ENCODE results near the gene MTA3. TPM values are rescaled to one million over a fixed set of nuclear protein-coding genes. Genes with fewer than 3 reads are reported as not detected.

MTA3 gene
- total and polyA plus RNA-seq, 10 donors: 11.6 to 42.9 (median 28.5) TPM

- TF ChIP-seq, protein P1, sequence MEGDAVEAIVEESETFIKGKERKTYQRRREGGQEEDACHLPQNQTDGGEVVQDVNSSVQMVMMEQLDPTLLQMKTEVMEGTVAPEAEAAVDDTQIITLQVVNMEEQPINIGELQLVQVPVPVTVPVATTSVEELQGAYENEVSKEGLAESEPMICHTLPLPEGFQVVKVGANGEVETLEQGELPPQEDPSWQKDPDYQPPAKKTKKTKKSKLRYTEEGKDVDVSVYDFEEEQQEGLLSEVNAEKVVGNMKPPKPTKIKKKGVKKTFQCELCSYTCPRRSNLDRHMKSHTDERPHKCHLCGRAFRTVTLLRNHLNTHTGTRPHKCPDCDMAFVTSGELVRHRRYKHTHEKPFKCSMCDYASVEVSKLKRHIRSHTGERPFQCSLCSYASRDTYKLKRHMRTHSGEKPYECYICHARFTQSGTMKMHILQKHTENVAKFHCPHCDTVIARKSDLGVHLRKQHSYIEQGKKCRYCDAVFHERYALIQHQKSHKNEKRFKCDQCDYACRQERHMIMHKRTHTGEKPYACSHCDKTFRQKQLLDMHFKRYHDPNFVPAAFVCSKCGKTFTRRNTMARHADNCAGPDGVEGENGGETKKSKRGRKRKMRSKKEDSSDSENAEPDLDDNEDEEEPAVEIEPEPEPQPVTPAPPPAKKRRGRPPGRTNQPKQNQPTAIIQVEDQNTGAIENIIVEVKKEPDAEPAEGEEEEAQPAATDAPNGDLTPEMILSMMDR (IDR thresholded peaks at IDR 0.05 in 8 of 11, conservative IDR thresholded peaks at IDR 0.05 in 3 of 11): no peak
- TF ChIP-seq POLR2A (IDR thresholded peaks at IDR 0.05) (no peak), POLR2AphosphoS5 (IDR thresholded peaks at IDR 0.05) (no peak)
- Histone ChIP-seq H3K27me3 (replicated peaks in 1 of 7) (no peaks in the 10 kb centered on the region), H3K9me3 (no peaks in the 10 kb centered on the region), H3K4me3 (no peak overlapping the region), H3K4me1 (peaks cover 0 to 40% (median 0%) of the 10 kb centered on the region in 6 donors), H3K36me3 (peaks cover 0 to 12% (median 0%) of the 10 kb centered on the region in 6 donors), H3K27ac (peak overlapping the region in 2 of 8 donors; percentile 66 to 82)
- no peak for DNase-seq
- intact Hi-C loops (cut with DNase I; ENCODE audit: low total_unique reads): no loop called here
- 85 to 94% (median 90%) methylated on average over 1 to 2 of the region's 2 CpGs for WGBS, 5 donors
Measured at GRCh38 chr2:42764901-42765300, 196.5 kb downstream of the MTA3 start.

DNA sequence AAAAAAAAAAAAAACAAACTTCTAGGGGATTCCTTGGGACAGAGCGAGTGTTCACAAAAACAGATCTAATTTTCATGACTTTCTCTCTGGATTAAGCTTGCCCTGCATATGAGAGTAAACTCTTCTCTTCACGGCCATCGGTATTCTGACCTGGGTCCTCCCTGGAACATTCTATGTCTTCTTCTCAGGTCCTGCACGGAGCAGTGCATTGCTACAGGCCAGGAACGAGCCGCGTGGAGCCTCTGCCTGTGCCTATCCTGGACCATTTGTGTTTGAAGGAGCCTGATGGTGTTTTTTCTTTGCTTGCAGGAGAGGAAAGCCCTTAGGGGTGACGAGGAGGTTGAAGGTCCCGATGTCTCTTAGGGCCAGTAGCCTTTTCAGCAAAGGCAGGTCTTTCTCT lies 197.3 kb downstream of the MTA3 start:
- no peaks in the 10 kb centered on the region for H3K9me3 ChIP-seq
- 95 to 98% (median 96%) methylated on average over 9 of the region's 9 CpGs for WGBS, 5 donors

GRCh38 chr2:42767080-42767898 lies 198.9 kb downstream of the MTA3 start:
- Histone ChIP-seq H3K4me3 (no peak overlapping the region), H3K4me1 (peaks cover 0 to 40% (median 0%) of the 10 kb centered on the region in 6 donors), H3K27ac (no peak overlapping the region), H3K27me3 (replicated peaks in 1 of 7) (no peaks in the 10 kb centered on the region), H3K9me3 (no peaks in the 10 kb centered on the region), H3K36me3 (peaks cover 0 to 12% (median 0%) of the 10 kb centered on the region in 6 donors)
- intact Hi-C loops (cut with DNase I; ENCODE audit: low total_unique reads): no loop called here
- WGBS, 5 donors: 90 to 92% (median 91%) methylated on average over 9 to 16 of the region's 16 CpGs
- no peak for DNase-seq
- no peak for TF ChIP-seq POLR2A (IDR thresholded peaks at IDR 0.05)
- no peak for TF ChIP-seq POLR2AphosphoS5 (IDR thresholded peaks at IDR 0.05)

More for the DNA sequence above, 197.3 kb downstream of the MTA3 start:
- Histone ChIP-seq H3K36me3 (peaks cover 0 to 12% (median 0%) of the 10 kb centered on the region in 6 donors), H3K4me1 (peaks cover 0 to 40% (median 0%) of the 10 kb centered on the region in 6 donors), H3K4me3 (no peak overlapping the region), H3K27me3 (replicated peaks in 1 of 7) (no peaks in the 10 kb centered on the region), H3K27ac (no peak overlapping the region)
- DNase-seq: no peak
- intact Hi-C loops (cut with DNase I; ENCODE audit: low total_unique reads): no loop called here
- TF ChIP-seq POLR2AphosphoS5 (IDR thresholded peaks at IDR 0.05) (no peak), POLR2A (IDR thresholded peaks at IDR 0.05) (no peak)
- TF ChIP-seq, protein P1 (IDR thresholded peaks at IDR 0.05 in 8 of 11, conservative IDR thresholded peaks at IDR 0.05 in 3 of 11): no peak

GRCh38 chr2:42767899-42768705 lies 199.7 kb downstream of the MTA3 start:
- peak in 1 of 3 donors; percentile 13 for TF ChIP-seq POLR2AphosphoS5 (IDR thresholded peaks at IDR 0.05)
- TF ChIP-seq POLR2A (IDR thresholded peaks at IDR 0.05): no peak
- no peak overlapping the region for H3K27ac ChIP-seq
- WGBS, 5 donors: 78 to 94% (median 88%) methylated on average over 10 to 14 of the region's 14 CpGs
- intact Hi-C loops (cut with DNase I; ENCODE audit: low total_unique reads): no loop called here
- peaks cover 0 to 6% (median 0%) of the 10 kb centered on the region in 6 donors for H3K36me3 ChIP-seq
- no peaks in the 10 kb centered on the region for H3K9me3 ChIP-seq
- no peaks in the 10 kb centered on the region for H3K27me3 ChIP-seq (replicated peaks in 1 of 7)
- DNase-seq: no peak
- H3K4me3 ChIP-seq: no peak overlapping the region
- peaks cover 0 to 32% (median 0%) of the 10 kb centered on the region in 6 donors for H3K4me1 ChIP-seq
